Measurements from ENCODE around the gene TNIK.

TNIK gene

DNA sequence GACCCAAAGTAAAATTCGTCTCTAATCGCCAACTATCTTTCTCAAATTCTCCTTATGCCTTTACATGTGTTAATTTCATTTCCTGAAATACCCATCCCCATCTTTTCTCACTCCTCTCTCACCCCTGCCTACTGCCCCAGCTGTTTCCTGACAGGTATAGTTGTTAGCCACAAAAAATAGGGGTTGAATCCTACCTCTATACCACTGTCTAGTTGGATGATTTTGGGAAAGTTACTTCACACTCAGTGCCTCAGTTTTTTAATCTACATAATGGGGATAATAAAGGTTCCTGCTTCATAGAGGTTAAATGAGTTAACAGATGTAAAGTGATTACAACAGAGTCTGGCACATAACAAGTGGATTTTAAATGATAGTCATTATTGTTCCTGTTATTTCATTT lies 189.7 kb downstream of the TNIK start:
- DNase-seq (ENCODE audit: extremely low read depth, low read depth), result no peak
- TF ChIP-seq, protein P1, sequence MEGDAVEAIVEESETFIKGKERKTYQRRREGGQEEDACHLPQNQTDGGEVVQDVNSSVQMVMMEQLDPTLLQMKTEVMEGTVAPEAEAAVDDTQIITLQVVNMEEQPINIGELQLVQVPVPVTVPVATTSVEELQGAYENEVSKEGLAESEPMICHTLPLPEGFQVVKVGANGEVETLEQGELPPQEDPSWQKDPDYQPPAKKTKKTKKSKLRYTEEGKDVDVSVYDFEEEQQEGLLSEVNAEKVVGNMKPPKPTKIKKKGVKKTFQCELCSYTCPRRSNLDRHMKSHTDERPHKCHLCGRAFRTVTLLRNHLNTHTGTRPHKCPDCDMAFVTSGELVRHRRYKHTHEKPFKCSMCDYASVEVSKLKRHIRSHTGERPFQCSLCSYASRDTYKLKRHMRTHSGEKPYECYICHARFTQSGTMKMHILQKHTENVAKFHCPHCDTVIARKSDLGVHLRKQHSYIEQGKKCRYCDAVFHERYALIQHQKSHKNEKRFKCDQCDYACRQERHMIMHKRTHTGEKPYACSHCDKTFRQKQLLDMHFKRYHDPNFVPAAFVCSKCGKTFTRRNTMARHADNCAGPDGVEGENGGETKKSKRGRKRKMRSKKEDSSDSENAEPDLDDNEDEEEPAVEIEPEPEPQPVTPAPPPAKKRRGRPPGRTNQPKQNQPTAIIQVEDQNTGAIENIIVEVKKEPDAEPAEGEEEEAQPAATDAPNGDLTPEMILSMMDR (IDR thresholded peaks at IDR 0.05; ENCODE audit: low read depth, low read length), result no peak

DNA sequence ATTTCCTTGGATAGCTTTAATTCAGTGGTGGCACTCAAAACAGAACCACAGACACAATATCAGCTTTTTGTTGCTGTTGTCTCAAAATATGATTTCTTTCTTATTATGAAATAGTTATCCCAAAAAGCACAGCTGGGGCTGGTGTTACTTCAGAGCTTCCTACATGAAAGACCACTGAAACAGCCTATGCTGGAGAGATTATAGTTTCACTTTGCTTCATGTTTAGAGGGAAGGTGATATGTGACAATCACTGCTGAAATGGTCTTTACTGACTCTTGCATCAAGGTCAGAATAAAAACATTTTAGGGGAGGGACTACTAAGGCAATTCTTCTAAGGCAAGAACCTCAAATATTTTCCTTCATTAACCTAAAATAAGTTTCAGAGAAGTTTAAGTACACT lies 190.7 kb downstream of the TNIK start:
- TF ChIP-seq, protein P1 (IDR thresholded peaks at IDR 0.05; ENCODE audit: low read depth, low read length), result no peak
- no peak for DNase-seq (ENCODE audit: extremely low read depth, low read depth)

DNA sequence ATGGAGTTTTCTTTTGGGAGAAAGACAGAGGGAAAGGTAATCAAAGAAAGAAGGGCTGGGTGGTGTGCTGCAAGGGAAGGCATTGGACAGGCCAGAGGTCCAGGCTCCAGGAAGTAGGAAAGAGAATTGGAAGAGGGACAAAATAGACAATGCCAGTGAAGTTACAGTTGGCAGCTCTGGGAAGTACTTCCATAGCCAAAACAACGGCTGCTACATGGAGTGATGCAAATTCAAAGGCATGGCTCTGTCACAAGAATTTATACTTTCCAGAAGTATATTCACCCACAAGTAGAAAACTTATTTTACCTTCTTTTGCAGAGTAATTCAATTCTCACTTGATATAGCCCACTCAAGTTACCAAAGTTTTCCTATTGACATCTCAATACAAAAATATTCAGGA lies 191.5 kb downstream of the TNIK start:
- TF ChIP-seq, protein P1 (IDR thresholded peaks at IDR 0.05; ENCODE audit: low read depth, low read length), result no peak
- DNase-seq (ENCODE audit: extremely low read depth, low read depth), result no peak

DNA sequence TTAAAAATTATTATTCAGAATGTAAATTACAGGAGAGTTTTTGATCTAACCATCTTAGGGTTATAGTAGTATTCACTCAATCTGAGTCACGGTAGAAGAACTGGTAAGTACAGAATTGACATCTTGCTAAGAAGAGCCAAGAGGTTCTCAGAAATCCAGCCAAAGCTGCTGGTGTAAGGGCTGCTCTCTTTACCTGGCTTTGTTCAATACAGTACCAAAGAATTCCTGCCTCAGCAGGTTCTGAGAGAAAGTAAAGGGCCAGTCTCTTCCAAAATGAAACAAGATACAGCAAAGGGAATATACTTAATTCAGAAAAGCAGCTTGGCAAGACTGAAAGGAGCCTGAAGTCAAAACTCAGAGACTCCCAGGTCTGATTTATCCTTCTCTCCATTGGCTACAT lies 193.1 kb downstream of the TNIK start:
- TF ChIP-seq, protein P1 (IDR thresholded peaks at IDR 0.05; ENCODE audit: low read depth, low read length), result no peak
- no peak for DNase-seq (ENCODE audit: extremely low read depth, low read depth)

DNA sequence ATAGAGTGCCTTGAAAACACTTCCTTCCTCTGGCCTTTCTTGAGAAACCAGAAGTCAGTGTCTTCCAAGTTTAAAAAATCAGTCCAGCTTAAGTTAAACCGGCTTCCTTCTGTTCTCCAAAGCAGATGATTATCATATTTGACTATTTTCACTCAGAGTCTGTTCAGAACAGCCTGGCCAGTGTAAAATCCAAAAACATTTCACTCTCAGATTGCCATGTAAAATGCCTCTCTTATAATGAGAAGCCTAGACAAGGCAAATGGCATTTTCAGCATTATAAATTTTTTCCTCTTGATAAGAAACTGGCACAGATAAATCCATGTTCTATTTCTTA lies 193.5 kb downstream of the TNIK start:
- DNase-seq (ENCODE audit: extremely low read depth, low read depth), result no peak
- TF ChIP-seq, protein P1 (IDR thresholded peaks at IDR 0.05; ENCODE audit: low read depth, low read length), result no peak

DNA sequence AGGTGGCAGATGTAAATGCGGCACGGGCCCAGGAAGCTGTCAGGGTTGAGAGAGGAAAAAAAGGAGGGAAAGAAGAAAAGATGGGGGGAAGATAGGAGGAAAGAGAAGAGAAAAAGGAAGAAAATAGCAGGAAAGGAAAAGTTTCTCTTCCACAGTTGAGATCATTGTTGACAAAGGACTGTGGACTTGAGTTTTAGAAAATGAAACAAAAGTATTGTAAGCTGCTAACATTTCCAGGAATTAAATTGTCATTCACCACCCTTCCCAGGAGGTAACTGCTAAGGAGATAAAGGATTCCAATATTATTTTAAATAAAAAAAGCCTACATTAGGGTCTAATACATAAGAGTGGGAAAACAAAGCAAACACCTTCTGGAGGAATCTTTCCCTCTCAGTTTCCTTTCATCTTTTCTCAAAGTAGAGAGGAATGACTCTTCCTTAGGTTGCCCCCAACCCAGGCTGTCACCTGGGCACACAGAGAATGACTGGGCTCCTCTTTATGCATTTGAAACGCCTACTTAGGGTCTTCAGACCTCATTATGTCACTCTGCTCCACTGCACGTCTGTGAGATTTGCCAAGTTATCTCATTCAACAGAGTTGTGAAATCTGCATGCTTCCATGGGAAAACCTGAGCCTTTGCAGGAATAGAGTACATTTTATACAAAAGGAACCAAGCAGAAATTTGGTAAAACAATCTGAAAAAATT lies 194.0 kb downstream of the TNIK start:
- TF ChIP-seq, protein P1 (IDR thresholded peaks at IDR 0.05; ENCODE audit: low read depth, low read length), result no peak
- DNase-seq (ENCODE audit: extremely low read depth, low read depth), result no peak

DNA sequence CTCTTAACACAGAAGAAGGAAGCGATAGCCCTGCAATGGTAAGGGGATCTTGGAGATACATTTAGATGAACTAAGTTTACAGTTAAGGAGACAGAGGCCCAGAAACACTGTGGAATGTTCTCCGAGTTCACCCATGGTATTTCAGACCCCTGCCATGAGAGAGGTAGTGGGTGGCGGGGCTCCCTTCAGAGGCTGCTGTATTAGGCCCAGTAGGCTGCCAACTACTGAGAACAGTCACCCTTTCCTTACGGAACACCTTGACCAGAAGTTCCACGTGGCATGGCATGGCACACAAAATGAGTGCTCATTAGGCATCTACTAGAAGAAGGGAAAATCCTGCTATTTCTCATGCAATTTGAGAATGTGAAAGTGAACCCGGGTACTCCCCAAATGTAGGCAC lies 195.4 kb downstream of the TNIK start:
- no peak for DNase-seq (ENCODE audit: extremely low read depth, low read depth)
- TF ChIP-seq, protein P1 (IDR thresholded peaks at IDR 0.05; ENCODE audit: low read depth, low read length), result no peak

All from AG09319 (cell line).